MM.1S (cell line): ENCODE measurements around the gene TMEM45A.
A peak's percentile ranks its signal among the peaks of the same experiment; 100 is the strongest.

Source experiments
- DNase-seq: peaks from one replicate; pipeline ENCODE4 v3.0.0-alpha.2; 2015
- H2AFZ ChIP-seq: fragments of 300-600 bp; sonication (generic); 2 replicates; pipeline ENCODE4 v1.6.0; 2016; ENCODE audit warnings: antibody characterized with exemption, low read length
- H3F3A ChIP-seq: fragments of 300-600 bp; sonication (generic); 2 replicates; pipeline ENCODE4 v1.6.1; 2016; ENCODE audit warnings: mild to moderate bottlenecking, antibody characterized with exemption, low read length, moderate library complexity, mixed read lengths; ENCODE audit not compliant: insufficient read depth
- H3K27ac ChIP-seq: fragments of 300-600 bp; sonication (generic); 2 replicates; pipeline ENCODE4 v1.5.1; 2016; ENCODE audit warnings: mild to moderate bottlenecking, low read length
- H3K27me3 ChIP-seq: fragments of 300-600 bp; sonication (generic); replicated peaks from 2 replicates; pipeline ENCODE4 v1.6.0; 2016; ENCODE audit warnings: low read length; ENCODE audit not compliant: insufficient read depth
- H3K36me3 ChIP-seq: fragments of 300-600 bp; sonication (generic); replicated peaks from 2 replicates; pipeline ENCODE4 v1.6.1; 2016; ENCODE audit warnings: mild to moderate bottlenecking, low read length, mixed read lengths; ENCODE audit not compliant: insufficient read depth
- H3K4me1 ChIP-seq: fragments of 300-600 bp; sonication (generic); 2 replicates; pipeline ENCODE4 v1.6.1; 2016; ENCODE audit warnings: low read length, mixed read lengths
- H3K4me2 ChIP-seq: fragments of 300-600 bp; sonication (generic); 2 replicates; pipeline ENCODE4 v1.6.0; 2016; ENCODE audit warnings: low read depth, low read length
- H3K4me3 ChIP-seq: fragments of 300-600 bp; sonication (generic); 2 replicates; pipeline ENCODE4 v1.5.1; 2016; ENCODE audit warnings: low read length, mixed read lengths
- H3K79me2 ChIP-seq: fragments of 300-600 bp; sonication (generic); 2 replicates; pipeline ENCODE4 v1.6.1; 2016; ENCODE audit warnings: mixed run types, low read length, mixed read lengths
- H3K9ac ChIP-seq: fragments of 300-600 bp; sonication (generic); 2 replicates; pipeline ENCODE4 v1.6.1; 2016; ENCODE audit warnings: low read length, mixed read lengths
- H3K9me2 ChIP-seq: fragments of 300-600 bp; sonication (generic); replicated peaks from 2 replicates; pipeline ENCODE4 v1.6.1; 2016; ENCODE audit warnings: mild to moderate bottlenecking, low read length, mixed read lengths; ENCODE audit not compliant: insufficient read depth
- H3K9me3 ChIP-seq: fragments of 300-600 bp; sonication (generic); replicated peaks from 2 replicates; pipeline ENCODE4 v1.6.1; 2016; ENCODE audit warnings: mild to moderate bottlenecking, low read length, mixed read lengths; ENCODE audit not compliant: insufficient read depth
- H4K20me1 ChIP-seq: fragments of 300-600 bp; sonication (generic); 2 replicates; pipeline ENCODE4 v1.6.1; 2016; ENCODE audit warnings: mild to moderate bottlenecking, low read length, moderate library complexity, mixed read lengths; ENCODE audit not compliant: insufficient read depth
- EZH2 ChIP-seq: fragments of 300-600 bp; sonication (generic); optimal IDR thresholded peaks from 2 replicates; pipeline ENCODE3; 2017; ENCODE audit warnings: low read depth, mild to moderate bottlenecking, antibody characterized with exemption, low read length, mixed read lengths
- EZH2phosphoT487 ChIP-seq: fragments of 300-600 bp; sonication (generic); IDR thresholded peaks from 2 replicates; pipeline ENCODE4 v1.6.1; 2018; ENCODE audit warnings: antibody characterized with exemption, low read length
- TF ChIP-seq, protein P1 (sequence below): fragments of 300-600 bp; sonication (generic); IDR thresholded peaks from 2 replicates; pipeline ENCODE4 v1.5.1; 2016; ENCODE audit warnings: antibody characterized with exemption, low read length, mixed read lengths

The TMEM45A gene

GRCh38 chr3:100586832-100587231 lies 94.4 kb downstream of the TMEM45A start:
- Histone ChIP-seq H3K4me3 (no peak overlapping the region), H2AFZ (no peak overlapping the region), H3K27me3 (no peaks in the 10 kb centered on the region), H3F3A (no peaks in the 10 kb centered on the region), H3K4me1 (peaks cover 3% of the 10 kb centered on the region; the same call in 1 of the 2 replicates), H3K9me3 (no peaks in the 10 kb centered on the region), H3K4me2 (no peak overlapping the region), H4K20me1 (no peaks in the 10 kb centered on the region), H3K36me3 (no peaks in the 10 kb centered on the region), H3K79me2 (no peaks in the 10 kb centered on the region), H3K9me2 (no peaks in the 10 kb centered on the region), H3K27ac (no peak overlapping the region), H3K9ac (no peak overlapping the region)
- DNase-seq = no peak
- TF ChIP-seq, protein P1, sequence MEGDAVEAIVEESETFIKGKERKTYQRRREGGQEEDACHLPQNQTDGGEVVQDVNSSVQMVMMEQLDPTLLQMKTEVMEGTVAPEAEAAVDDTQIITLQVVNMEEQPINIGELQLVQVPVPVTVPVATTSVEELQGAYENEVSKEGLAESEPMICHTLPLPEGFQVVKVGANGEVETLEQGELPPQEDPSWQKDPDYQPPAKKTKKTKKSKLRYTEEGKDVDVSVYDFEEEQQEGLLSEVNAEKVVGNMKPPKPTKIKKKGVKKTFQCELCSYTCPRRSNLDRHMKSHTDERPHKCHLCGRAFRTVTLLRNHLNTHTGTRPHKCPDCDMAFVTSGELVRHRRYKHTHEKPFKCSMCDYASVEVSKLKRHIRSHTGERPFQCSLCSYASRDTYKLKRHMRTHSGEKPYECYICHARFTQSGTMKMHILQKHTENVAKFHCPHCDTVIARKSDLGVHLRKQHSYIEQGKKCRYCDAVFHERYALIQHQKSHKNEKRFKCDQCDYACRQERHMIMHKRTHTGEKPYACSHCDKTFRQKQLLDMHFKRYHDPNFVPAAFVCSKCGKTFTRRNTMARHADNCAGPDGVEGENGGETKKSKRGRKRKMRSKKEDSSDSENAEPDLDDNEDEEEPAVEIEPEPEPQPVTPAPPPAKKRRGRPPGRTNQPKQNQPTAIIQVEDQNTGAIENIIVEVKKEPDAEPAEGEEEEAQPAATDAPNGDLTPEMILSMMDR = no peak
- TF ChIP-seq EZH2phosphoT487 (no peak), EZH2 (no peak)

GRCh38 chr3:100588251-100588650 lies 95.8 kb downstream of the TMEM45A start:
- Histone ChIP-seq H2AFZ (no peak overlapping the region), H3K9me3 (no peaks in the 10 kb centered on the region), H3K27ac (no peak overlapping the region), H3K4me1 (peaks cover 3% of the 10 kb centered on the region; the same call in 1 of the 2 replicates), H3K4me2 (no peak overlapping the region), H3K36me3 (no peaks in the 10 kb centered on the region), H3K9ac (no peak overlapping the region), H3K79me2 (no peaks in the 10 kb centered on the region), H4K20me1 (no peaks in the 10 kb centered on the region), H3K9me2 (no peaks in the 10 kb centered on the region), H3F3A (no peaks in the 10 kb centered on the region), H3K4me3 (no peak overlapping the region), H3K27me3 (no peaks in the 10 kb centered on the region)
- DNase-seq = no peak
- TF ChIP-seq EZH2phosphoT487 = no peak
- TF ChIP-seq, protein P1 = no peak
- no peak for TF ChIP-seq EZH2

GRCh38 chr3:100590114-100590839 lies 97.9 kb downstream of the TMEM45A start:
- Histone ChIP-seq H3K9me2 (no peaks in the 10 kb centered on the region), H2AFZ (peak overlapping the region; percentile 56), H3K36me3 (no peaks in the 10 kb centered on the region), H3K9ac (no peak overlapping the region), H3K27ac (no peak overlapping the region), H3K79me2 (no peaks in the 10 kb centered on the region), H3K27me3 (no peaks in the 10 kb centered on the region), H3F3A (no peaks in the 10 kb centered on the region), H4K20me1 (no peaks in the 10 kb centered on the region), H3K4me3 (peak overlapping the region; percentile 16; the same call in 1 of the 2 replicates), H3K4me1 (peaks cover 3% of the 10 kb centered on the region; the same call in 1 of the 2 replicates), H3K4me2 (peak overlapping the region; percentile 68), H3K9me3 (no peaks in the 10 kb centered on the region)
- DNase-seq = peak; percentile 58
- TF ChIP-seq EZH2phosphoT487 = no peak
- TF ChIP-seq, protein P1 = peak; percentile 86
